ENCODE measurements around the gene RAB11FIP4.

The RAB11FIP4 gene

GRCh38 chr17:31427684-31428083, 36.2 kb downstream of the RAB11FIP4 start:
- Histone ChIP-seq H3K27ac (replicated peaks) (no peak overlapping the region), H3K4me3 (replicated peaks; ENCODE audit: insufficient read depth, low read length) (no peak overlapping the region), H3K27me3 (ENCODE audit: insufficient read depth, poor library complexity, severe bottlenecking) (peaks cover 5% of the 10 kb centered on the region)
- DNase-seq (ENCODE audit: low read depth in 1 of 2, low spot score in 1 of 2), result no peak
- TF ChIP-seq SPI1 (IDR thresholded peaks at IDR 0.05; ENCODE audit: borderline replicate concordance, low read depth) (no peak), CTCF (IDR thresholded peaks at IDR 0.05; ENCODE audit: insufficient read depth, low read length) (no peak), REST (IDR thresholded peaks at IDR 0.05; ENCODE audit: insufficient replicate concordance, low read depth) (no peak), GABPA (IDR thresholded peaks at IDR 0.05; ENCODE audit: low read depth) (no peak), POLR2AphosphoS5 (IDR thresholded peaks at IDR 0.05; ENCODE audit: low read depth) (no peak)

- DNase-seq (ENCODE audit: low read depth in 1 of 2, low spot score in 1 of 2), result no peak
- Histone ChIP-seq H3K27ac (replicated peaks) (no peak overlapping the region), H3K4me3 (replicated peaks; ENCODE audit: insufficient read depth, low read length) (no peak overlapping the region), H3K27me3 (ENCODE audit: insufficient read depth, poor library complexity, severe bottlenecking) (peaks cover 5% of the 10 kb centered on the region)
- no peak for TF ChIP-seq REST (IDR thresholded peaks at IDR 0.05; ENCODE audit: insufficient replicate concordance, low read depth)
- TF ChIP-seq SPI1 (IDR thresholded peaks at IDR 0.05; ENCODE audit: borderline replicate concordance, low read depth), result no peak
- TF ChIP-seq GABPA (IDR thresholded peaks at IDR 0.05; ENCODE audit: low read depth), result no peak
- TF ChIP-seq POLR2AphosphoS5 (IDR thresholded peaks at IDR 0.05; ENCODE audit: low read depth), result no peak
- TF ChIP-seq CTCF (IDR thresholded peaks at IDR 0.05; ENCODE audit: insufficient read depth, low read length), result no peak
Measured at GRCh38 chr17:31428111-31428510, 36.6 kb downstream of the RAB11FIP4 start.

- H3K27me3 ChIP-seq (ENCODE audit: insufficient read depth, poor library complexity, severe bottlenecking), result peaks cover 5% of the 10 kb centered on the region
Measured at GRCh38 chr17:31428512-31428911, 37.0 kb downstream of the RAB11FIP4 start.

More at GRCh38 chr17:31428512-31428911, 37.0 kb downstream of the RAB11FIP4 start:
- H3K4me3 ChIP-seq (replicated peaks; ENCODE audit: insufficient read depth, low read length), result no peak overlapping the region
- no peak for TF ChIP-seq CTCF (IDR thresholded peaks at IDR 0.05; ENCODE audit: insufficient read depth, low read length)
- TF ChIP-seq REST (IDR thresholded peaks at IDR 0.05; ENCODE audit: insufficient replicate concordance, low read depth), result no peak
- TF ChIP-seq SPI1 (IDR thresholded peaks at IDR 0.05; ENCODE audit: borderline replicate concordance, low read depth), result no peak
- no peak for TF ChIP-seq POLR2AphosphoS5 (IDR thresholded peaks at IDR 0.05; ENCODE audit: low read depth)
- TF ChIP-seq GABPA (IDR thresholded peaks at IDR 0.05; ENCODE audit: low read depth), result no peak
- no peak for DNase-seq (ENCODE audit: low read depth in 1 of 2, low spot score in 1 of 2)
- no peak overlapping the region for H3K27ac ChIP-seq (replicated peaks)
